Fibroblast of upper back skin (primary cell): ENCODE results near the gene PCDHGA9.
"Not testable (repeated sequence)": the region's sequence is repeated elsewhere in the genome, so short reads cannot be mapped to it uniquely, and the experiment has no call there.

ENCODE experiments used
- DNase-seq: peaks from one replicate; pipeline ENCODE4 v3.0.0-alpha.2; 2013

Gene PCDHGA9

DNA sequence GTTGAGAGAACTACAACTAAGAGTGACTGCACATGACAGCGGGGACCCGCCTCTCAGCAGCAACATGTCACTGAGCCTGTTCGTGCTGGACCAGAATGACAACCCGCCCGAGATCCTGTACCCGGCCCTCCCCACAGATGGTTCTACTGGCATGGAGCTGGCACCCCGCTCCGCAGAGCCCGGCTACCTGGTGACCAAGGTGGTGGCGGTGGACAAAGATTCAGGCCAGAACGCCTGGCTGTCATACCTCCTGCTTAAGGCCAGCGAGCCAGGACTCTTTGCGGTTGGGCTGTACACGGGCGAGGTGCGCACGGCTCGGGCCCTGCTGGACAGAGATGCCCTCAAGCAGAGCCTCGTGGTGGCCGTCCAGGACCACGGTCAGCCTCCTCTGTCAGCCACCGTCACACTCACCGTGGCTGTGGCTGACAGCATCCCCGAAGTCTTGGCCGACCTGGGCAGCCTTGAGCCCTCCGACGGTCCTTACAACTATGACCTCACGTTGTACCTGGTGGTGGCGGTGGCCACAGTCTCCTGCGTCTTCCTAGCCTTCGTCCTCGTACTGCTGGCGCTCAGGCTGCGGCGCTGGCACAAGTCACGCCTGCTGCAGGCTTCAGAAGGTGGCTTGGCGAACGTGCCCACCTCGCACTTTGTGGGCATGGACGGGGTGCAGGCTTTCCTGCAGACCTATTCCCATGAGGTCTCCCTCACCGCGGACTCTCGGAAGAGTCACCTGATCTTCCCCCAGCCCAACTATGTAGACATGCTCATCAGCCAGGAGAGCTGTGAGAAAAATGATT, 17.9 kb upstream of the PCDHGA9 start:
- DNase-seq: no peak

DNA sequence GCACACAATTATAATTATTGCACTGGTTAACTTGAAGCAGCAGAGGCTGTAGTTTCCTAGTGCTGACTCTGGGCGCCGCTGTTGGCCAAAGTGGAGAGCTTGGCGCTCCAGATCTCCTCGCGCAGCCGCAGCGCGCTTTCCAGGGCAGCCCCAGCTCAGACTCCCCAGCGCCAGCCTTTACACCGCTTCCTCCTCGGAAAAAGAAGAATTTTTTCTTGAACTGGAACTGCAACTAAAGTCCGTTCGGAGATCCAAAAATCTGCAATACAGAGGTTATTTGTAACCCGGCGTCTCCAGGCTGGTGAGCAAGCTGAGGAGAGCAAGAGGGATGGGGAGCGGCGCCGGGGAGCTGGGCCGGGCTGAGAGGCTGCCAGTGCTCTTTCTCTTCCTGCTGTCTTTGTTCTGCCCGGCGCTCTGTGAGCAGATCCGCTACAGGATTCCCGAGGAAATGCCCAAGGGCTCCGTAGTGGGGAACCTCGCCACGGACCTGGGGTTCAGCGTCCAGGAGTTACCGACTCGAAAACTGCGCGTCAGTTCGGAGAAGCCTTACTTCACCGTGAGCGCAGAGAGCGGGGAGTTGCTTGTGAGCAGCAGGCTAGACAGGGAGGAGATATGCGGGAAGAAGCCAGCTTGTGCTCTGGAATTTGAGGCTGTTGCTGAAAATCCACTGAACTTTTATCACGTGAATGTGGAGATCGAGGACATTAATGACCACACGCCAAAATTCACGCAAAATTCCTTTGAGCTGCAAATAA, 14.8 kb upstream of the PCDHGA9 start, which contains the start of gene PCDHGB4:
Gene PCDHGB4 (plus strand): TSS at position 142 of the 755 bp plus-strand sequence. CDS start 187 bp downstream, at position 329.
- DNase-seq: peak; percentile 49

DNA sequence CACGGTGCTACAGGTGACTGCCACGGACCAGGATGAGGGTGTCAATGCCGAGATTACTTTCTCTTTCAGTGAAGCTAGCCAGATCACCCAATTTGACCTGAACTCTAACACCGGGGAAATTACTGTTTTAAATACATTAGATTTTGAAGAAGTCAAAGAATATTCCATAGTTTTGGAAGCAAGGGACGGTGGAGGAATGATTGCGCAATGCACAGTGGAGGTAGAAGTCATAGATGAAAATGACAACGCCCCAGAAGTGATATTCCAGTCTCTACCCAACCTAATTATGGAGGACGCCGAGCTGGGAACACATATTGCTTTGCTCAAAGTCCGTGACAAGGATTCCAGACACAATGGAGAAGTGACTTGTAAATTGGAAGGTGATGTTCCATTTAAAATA, 13.9 kb upstream of the PCDHGA9 start:
- DNase-seq: no peak

DNA sequence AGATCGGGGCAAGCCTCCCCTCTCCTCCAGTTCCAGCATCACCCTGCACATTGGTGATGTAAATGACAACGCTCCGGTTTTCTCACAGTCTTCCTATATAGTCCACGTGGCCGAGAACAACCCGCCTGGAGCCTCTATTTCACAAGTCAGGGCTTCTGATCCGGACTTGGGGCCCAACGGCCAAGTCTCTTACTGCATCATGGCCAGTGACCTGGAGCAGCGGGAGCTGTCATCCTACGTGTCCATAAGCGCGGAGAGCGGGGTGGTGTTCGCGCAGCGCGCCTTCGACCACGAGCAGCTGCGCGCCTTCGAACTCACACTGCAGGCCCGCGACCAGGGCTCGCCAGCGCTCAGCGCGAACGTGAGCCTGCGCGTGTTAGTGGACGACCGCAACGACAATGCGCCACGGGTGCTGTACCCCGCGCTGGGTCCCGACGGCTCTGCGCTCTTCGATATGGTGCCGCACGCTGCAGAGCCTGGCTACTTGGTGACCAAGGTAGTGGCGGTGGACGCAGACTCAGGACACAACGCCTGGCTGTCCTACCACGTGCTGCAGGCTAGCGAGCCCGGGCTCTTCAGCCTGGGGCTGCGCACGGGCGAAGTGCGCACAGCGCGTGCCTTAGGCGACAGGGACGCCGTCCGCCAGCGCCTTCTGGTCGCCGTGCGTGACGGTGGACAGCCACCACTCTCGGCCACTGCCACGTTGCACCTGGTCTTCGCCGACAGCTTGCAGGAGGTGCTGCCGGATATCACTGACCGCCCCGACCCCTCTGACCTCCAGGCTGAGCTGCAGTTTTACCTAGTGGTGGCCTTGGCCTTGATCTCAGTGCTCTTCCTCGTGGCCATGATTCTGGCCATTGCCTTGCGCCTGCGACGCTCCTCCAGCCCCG, 13.2 kb upstream of the PCDHGA9 start:
- DNase-seq: no peak

DNA sequence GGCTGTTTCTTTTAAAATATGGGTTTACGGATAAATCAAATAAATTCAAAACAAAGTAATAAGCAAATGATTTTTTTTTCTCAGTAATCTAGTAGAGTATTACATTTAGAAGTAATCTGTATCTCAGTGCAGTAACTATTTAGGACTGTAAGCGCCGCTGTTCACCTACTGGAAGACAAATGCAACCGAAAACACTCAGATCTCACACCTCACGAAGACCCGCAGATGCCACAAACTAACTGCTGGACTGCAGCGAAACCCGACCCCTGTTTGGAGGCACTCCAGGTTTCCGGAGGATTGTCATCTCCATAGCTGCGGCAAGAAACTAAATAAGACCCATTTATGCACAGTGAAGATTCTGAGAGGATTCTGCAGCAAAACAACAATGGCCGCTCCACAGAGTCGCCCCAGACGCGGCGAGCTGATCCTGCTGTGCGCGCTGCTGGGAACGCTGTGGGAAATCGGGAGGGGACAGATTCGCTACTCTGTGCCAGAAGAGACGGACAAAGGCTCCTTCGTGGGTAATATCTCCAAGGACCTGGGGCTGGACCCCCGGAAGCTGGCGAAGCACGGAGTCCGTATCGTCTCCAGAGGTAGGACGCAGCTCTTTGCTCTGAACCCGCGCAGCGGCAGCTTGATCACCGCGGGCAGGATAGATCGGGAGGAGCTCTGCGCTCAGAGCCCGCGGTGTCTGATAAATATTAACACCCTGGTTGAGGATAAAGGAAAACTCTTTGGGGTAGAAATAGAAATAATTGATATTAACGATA, 10.0 kb upstream of the PCDHGA9 start, which contains the start of gene PCDHGA8:
Gene PCDHGA8 (plus strand): TSS at position 205 of the 770 bp plus-strand sequence. CDS start 181 bp downstream, at position 386.
- DNase-seq: peak; percentile 26

DNA sequence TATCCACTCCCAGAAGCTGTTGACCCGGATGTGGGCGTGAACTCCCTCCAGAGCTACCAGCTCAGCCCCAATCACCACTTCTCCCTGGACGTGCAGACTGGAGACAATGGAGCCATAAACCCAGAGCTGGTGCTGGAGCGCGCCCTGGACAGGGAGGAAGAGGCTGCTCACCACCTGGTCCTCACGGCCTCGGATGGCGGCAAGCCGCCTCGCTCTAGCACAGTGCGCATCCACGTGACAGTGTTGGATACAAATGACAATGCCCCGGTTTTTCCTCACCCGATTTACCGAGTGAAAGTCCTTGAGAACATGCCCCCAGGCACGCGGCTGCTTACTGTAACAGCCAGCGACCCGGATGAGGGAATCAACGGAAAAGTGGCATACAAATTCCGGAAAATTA, 9.3 kb upstream of the PCDHGA9 start:
- DNase-seq: no peak

DNA sequence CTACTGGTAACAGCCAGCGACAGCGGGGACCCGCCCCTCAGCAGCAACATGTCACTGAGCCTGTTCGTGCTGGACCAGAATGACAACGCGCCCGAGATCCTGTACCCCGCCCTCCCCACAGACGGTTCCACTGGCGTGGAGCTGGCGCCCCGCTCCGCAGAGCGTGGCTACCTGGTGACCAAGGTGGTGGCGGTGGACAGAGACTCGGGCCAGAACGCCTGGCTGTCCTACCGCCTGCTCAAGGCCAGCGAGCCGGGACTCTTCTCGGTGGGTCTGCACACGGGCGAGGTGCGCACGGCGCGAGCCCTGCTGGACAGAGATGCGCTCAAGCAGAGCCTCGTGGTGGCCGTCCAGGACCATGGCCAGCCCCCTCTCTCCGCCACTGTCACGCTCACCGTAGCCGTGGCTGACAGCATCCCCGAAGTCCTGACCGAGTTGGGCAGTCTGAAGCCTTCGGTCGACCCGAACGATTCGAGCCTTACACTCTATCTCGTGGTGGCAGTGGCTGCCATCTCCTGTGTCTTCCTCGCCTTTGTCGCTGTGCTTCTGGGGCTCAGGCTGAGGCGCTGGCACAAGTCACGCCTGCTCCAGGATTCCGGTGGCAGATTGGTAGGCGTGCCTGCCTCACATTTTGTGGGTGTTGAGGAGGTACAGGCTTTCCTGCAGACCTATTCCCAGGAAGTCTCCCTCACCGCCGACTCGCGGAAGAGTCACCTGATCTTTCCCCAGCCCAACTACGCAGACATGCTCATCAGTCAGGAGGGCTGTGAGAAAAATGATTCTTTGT, 8.0 kb upstream of the PCDHGA9 start:
- not testable (repeated sequence) for DNase-seq

DNA sequence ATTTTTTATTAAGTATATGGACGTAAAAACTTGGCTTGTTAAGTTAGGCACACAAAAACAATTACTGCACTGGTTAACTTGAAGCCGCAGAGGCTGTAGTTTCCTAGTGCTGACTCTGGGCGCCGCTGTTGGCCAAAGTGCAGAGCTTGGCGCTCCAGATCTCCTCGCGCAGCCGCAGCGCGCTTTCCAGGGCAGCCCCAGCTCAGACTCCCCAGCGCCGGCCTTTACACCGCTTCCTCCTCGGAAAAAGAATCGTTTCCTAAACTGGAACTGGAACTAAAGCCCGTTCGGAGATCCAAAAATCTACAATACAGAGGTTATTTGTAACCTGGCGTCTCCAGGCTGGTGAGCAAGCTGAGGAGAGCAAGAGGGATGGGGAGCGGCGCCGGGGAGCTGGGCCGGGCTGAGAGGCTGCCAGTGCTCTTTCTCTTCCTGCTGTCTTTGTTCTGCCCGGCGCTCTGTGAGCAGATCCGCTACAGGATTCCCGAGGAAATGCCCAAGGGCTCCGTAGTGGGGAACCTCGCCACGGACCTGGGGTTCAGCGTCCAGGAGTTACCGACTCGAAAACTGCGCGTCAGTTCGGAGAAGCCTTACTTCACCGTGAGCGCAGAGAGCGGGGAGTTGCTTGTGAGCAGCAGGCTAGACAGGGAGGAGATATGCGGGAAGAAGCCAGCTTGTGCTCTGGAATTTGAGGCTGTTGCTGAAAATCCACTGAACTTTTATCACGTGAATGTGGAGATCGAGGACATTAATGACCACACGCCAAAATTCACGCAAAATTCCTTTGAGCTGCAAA, 4.6 kb upstream of the PCDHGA9 start, which contains the start of gene PCDHGB5:
Gene PCDHGB5 (plus strand): TSS at position 192 of the 796 bp plus-strand sequence. CDS start 181 bp downstream, at position 373.
- DNase-seq: peak; percentile 61

DNA sequence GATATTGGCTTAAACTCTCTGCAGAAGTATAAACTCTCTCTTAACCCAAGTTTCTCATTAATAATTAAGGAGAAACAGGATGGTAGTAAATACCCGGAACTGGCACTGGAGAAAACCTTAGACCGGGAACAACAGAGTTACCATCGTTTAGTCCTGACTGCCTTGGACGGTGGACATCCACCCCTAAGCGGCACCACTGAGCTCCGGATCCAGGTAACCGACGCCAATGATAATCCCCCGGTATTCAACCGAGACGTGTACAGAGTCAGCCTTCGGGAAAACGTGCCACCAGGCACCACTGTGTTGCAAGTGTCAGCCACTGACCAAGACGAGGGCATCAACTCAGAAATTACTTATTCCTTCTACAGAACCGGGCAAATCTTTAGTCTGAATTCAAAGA, 4.0 kb upstream of the PCDHGA9 start:
- no peak for DNase-seq

DNA sequence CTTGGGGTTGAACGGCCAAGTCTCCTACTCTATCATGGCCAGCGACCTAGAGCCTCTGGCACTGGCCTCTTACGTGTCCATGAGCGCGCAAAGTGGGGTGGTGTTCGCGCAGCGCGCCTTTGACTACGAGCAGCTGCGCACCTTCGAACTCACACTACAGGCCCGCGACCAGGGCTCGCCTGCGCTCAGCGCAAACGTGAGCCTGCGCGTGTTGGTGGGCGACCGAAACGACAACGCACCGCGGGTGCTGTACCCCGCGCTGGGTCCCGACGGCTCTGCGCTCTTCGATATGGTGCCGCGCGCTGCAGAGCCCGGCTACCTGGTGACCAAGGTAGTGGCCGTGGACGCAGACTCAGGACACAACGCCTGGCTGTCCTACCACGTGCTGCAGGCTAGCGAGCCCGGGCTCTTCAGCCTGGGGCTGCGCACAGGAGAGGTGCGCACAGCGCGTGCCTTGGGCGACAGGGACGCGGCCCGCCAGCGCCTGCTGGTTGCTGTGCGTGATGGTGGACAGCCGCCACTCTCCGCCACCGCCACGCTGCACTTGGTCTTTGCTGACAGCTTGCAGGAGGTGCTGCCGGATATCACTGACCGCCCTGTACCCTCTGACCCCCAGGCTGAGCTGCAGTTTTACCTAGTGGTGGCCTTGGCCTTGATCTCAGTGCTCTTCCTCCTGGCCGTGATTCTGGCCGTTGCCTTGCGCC, 2.9 kb upstream of the PCDHGA9 start:
- DNase-seq: no peak

DNA sequence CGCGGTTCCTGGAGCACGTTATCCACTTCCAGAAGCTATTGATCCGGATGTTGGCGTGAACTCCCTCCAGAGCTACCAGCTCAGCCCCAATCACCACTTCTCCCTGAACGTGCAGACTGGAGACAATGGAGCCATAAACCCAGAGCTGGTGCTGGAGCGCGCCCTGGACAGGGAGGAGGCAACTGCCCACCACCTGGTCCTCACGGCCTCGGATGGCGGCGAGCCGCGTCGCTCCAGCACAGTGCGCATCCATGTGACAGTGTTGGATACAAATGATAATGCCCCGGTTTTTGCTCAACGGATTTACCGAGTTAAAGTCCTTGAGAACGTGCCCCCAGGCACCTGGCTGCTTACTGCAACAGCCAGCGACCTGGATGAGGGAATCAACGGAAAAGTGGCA, 809 bp downstream of the PCDHGA9 start:
- no peak for DNase-seq

DNA sequence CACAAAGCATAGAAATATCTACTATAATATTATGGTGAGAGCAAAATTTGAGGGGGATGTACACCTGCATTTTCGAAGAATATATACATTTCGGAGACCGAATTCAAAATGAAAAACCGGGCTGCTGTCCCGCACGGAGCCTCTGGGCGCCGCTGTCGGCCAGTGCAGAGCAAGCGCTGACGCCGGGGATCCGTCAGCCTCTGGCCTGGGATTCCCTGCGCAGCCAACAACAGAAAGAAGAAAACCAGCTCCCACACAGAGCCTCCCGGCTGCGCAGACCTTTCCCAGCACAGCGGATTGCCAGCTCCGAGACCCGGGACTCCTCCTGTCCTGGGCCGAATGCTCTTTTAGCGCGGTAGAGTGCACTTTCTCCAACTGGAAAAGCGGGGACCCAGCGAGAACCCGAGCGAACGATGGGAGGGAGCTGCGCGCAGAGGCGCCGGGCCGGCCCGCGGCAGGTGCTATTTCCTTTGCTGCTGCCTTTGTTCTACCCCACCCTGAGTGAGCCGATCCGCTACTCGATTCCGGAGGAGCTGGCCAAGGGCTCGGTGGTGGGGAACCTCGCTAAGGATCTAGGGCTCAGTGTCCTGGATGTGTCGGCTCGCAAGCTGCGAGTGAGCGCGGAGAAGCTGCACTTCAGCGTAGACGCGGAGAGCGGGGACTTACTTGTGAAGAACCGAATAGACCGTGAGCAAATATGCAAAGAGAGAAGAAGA, 5.4 kb downstream of the PCDHGA9 start, which contains the start of gene PCDHGB6:
Gene PCDHGB6 (plus strand): TSS at position 232 of the 716 bp plus-strand sequence. CDS start 182 bp downstream, at position 414.
- not testable (repeated sequence) for DNase-seq

DNA sequence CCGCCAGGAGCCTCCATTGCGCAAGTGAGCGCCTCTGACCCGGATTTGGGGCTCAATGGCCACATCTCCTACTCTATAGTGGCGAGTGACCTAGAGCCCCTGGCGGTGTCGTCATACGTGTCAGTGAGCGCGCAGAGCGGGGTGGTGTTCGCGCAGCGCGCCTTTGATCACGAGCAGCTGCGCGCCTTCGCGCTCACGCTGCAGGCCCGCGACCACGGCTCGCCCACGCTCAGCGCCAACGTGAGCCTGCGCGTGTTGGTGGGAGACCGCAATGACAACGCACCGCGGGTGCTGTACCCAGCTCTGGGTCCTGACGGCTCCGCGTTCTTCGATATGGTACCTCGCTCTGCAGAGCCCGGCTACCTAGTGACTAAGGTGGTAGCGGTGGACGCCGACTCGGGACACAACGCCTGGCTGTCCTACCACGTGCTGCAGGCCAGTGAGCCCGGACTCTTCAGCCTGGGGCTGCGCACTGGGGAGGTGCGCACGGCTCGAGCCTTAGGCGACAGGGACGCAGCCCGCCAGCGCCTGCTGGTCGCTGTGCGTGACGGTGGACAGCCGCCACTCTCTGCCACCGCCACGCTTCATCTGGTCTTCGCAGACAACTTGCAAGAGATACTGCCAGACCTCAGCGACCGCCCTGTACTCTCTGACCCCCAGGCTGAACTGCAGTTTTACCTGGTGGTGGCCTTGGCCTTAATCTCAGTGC, 7.2 kb downstream of the PCDHGA9 start:
- DNase-seq: no peak

DNA sequence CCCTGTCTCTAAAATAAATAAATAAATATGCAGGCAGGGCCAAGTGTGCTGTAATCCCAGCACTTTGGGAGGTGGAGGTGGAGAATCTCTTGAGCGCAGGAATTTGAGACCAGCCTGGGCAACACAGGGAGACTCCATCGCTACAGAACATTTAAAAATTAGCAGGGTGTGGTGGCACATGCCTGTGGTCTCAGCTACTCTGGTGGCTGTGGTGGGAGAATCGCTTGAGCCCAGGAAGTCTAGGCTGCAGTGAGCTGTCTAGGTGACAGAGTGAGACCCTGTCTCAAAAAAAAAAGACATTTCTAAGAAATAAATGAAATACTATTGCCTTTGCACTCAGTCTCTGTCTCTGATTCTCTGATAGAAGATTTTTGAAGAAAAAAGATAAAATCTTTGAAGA, 9.0 kb downstream of the PCDHGA9 start:
- DNase-seq: no peak

DNA sequence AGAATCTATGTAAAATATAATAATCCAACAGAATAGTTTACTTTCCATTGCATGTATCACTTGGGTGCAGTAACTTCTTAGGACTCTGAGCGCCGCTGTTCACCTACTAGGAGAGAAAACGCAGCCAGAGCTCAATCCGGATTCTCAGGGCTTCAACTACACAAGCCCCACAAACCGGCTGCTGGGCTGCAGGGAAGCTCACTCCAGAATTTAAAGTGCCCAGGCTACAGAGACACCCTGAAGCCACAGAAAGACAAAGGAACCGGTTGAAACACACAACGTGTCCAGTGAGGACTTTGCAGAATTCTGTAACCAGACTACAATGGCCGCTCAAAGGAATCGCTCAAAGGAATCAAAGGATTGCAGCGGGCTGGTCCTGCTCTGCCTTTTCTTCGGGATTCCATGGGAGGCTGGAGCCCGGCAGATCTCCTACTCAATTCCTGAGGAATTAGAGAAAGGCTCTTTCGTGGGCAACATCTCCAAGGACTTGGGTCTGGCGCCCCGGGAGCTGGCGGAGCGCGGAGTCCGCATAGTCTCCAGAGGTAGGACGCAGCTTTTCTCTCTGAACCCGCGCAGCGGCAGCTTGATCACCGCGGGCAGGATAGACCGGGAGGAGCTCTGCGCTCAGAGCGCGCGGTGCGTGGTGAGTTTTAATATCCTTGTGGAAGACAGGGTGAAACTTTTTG, 10.4 kb downstream of the PCDHGA9 start, which contains the start of gene PCDHGA10:
Gene PCDHGA10 (plus strand): TSS at position 134 of the 686 bp plus-strand sequence. CDS start 189 bp downstream, at position 323.
- DNase-seq: peak; percentile 69

DNA sequence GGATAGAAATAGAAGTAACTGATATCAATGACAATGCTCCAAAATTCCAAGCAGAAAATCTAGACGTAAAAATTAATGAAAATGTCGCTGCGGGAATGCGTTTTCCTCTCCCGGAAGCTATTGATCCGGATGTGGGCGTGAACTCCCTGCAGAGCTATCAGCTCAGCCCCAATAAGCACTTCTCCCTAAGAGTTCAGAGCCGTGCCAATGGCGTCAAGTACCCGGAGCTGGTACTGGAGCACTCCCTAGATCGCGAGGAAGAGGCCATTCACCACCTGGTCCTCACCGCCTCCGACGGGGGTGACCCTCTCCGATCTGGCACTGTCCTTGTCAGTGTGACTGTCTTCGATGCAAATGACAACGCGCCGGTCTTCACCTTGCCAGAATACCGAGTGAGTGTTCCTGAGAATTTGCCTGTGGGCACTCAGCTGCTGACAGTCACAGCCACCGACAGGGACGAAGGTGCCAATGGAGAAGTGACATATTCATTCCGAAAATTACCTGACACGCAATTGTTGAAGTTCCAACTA, 11.0 kb downstream of the PCDHGA9 start:
- no peak for DNase-seq
